GM08714 (cell line): ENCODE results near the gene TANC1.

Source experiments
- H3K4me3 ChIP-seq: fragments of 200-500 bp; sonication (Bioruptor generic); 2 replicates; pipeline ENCODE4 v1.5.1; 2014; ENCODE audit warnings: mild to moderate bottlenecking, low read length, inconsistent platforms
- ZNF274 ChIP-seq: IDR thresholded peaks from 2 replicates; pipeline ENCODE4 v1.6.1; 2012; ENCODE audit warnings: mild to moderate bottlenecking, low read depth, low read length

The TANC1 gene

DNA sequence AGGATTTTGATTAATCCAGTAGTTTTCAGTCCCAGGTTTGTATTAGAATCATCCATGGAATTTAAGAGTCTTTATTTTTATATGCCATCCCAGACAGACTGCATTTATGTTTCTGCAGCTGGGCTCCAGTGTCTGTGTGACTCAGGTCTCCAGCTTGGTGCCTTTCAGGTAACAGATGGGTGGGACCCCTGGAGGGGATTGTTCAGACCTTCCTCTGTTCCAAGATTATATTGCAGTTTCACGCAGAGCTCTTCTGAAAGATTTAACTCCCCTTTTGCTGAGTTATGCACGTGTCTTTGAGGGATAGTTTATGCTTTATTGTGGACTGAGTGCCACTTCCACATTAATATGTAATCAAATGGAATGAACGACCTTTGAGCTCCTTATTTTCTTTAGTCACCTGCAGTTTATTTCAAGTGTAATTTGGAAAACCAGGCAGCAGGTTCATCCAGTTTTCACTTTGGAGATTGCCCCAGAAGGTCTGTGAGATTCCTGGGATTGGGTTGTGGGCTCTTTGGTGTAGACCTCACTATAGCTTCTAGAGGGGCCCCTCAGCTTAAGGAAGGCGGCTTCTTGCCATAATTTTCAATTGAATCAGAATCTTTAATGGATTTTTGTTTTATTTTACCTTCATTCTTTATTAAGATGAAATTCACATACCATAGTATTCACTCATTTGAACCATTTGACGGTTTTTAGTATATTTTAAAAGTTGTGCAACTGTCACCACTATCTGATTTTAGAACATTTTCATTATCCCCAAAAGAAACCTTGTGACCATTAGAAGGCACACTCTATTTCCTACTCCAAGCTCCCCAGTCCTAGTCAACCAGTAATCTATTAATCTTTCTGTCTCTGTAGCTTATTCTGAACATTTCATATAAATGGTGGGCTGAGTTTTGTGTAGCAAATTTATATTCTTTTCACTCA is 183.0 kb downstream of the TANC1 start:
- TF ChIP-seq ZNF274 = no peak
- no peak overlapping the region for H3K4me3 ChIP-seq

DNA sequence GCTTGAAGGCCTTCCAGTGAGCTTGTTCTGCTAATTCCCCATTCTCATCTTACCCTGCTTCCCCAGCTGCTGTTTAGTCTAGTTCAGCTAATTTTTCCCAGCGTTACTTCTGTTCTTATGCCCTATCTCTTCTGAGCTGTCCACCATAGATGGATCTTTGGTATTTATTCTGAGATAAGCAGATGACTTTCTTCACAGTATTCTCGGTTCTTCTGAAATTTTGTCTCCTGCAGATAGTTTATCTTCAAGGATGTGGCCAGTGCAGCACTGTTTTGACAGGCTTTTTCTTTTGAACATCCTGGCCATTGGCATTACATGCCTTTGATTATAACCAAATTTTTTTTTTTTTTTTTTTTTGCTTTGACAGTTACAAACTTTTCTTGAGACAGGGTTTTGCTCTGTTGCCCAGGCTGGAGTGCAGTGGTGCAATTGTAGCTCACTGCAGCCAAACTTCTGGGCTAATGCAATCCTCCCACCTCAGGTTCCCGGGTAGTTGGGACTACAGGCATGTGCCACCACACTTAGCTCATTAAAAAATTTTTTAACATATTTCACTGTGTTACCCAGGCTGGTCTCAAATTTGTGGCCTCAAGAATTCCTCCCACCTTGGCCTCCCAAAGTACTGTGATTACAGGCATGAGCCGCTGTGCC is 183.8 kb downstream of the TANC1 start:
- TF ChIP-seq ZNF274 = no peak
- H3K4me3 ChIP-seq = no peak overlapping the region

DNA sequence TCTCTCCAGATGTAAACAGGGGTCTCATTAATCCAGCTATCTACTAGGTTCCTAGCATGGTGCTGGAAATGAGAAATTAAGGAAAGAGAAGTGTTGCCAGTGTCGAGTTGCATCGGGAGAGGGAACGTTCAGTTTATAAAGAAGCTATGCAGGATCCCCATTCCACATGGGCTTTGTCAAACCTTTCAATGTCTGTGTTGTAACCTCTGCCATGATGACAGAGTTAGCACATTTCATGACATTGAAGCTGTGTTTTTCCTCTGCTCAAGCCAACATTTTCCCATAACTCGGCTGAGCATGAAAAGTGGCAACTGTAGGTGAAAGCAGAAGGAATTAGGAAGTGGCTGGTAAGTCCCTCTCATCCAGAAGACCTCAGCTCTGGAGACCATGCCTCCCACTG is 184.6 kb downstream of the TANC1 start:
- no peak overlapping the region for H3K4me3 ChIP-seq

DNA sequence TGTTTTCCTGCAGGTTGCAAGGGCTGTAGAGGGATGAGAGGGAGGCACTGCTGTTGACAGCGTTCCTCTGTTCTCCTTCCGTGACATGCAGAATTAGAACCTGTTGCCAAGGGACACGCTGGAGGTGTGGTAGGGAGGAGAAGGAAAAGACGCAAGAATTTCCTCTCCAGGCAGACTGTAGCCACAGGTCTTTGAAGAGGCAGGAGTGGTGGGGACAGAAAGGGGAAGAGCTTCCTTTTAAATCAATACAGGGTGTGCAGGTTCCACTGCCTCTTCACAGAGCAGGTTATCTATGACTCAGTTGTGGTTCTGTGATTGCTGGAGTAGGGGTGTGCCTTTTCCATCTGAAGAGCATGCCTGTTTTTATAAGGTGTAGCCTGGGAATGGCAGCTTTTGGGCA is 185.0 kb downstream of the TANC1 start:
- no peak overlapping the region for H3K4me3 ChIP-seq
- TF ChIP-seq ZNF274 = no peak

More for the DNA sequence above, 184.6 kb downstream of the TANC1 start:
- no peak for TF ChIP-seq ZNF274

DNA sequence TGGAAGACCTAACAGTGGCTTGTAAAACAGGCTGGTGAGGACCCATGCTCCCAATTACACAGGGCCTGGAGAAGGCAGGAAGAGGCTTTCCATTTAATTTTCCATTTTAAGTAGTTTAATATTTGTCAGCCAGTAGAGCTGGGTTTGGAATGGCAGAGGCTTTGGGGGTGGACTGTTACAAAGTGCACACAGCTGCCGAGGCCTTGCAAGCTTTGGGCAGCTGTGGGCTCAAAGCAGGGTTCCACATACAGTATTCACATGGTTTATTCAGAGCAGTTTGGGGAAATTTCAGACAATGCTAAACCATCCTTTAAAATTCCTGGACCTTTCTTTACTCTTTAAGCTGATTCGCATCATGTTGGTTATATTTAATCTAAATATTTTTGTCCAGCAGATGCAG is 185.5 kb downstream of the TANC1 start:
- no peak overlapping the region for H3K4me3 ChIP-seq
- no peak for TF ChIP-seq ZNF274

DNA sequence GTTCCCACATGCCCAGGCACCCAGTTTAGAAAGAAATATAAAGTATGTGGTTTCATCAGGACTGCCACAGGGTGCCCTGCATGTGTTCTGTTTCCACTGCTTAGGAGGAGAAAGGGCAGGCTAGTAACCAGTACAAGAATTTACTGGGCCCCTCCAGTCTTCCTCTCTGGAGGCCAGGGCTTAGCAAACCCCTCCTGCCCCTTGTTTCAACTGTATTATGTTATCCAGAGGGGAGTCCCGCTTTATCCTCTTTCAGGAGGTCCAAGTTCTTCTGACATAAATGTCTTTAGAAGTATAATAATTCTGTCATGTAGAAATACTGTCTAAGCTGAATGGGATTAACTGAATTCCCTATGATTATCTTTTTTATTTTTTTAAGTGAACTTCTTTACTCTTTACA is 185.9 kb downstream of the TANC1 start:
- no peak for TF ChIP-seq ZNF274
- no peak overlapping the region for H3K4me3 ChIP-seq

DNA sequence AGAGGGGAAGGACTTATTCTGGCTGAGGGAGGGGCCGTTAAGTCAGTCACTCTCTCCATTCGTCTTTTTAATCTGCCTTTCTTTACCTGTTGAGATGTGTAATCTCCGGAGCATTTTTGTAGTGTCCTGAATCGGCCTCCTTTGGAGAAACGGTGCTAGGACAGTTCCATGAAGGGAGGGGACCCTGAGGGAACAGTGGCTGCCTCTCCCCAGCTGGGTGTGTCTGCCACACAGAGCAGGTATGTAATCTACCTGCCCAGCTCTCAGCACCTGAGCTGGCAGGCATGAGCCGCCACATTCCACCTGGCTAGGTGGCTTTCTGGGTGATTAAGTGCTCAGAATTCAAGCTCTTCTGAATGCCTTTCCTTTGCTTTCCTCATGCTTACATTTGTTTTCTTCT is 186.9 kb downstream of the TANC1 start:
- no peak overlapping the region for H3K4me3 ChIP-seq
- no peak for TF ChIP-seq ZNF274

DNA sequence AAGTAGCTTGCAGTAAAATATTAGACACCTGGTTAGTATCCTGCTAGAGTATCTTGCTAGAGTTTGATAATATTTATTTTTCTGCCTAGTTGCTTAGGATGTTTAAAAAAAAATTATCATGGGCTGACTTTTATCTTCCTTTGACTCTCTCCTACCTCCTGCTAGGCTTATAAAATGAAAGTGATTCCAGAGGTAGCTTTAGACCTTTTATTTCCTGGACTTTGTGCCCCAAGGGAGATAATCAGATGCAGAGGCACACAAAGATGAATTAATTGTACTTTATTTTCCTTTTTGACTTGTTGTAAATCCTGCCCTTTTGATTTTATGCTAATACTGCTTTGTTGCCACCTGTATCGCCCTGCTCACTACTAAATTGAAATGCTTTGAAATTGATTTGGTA is 187.4 kb downstream of the TANC1 start:
- H3K4me3 ChIP-seq = no peak overlapping the region
- TF ChIP-seq ZNF274 = no peak

DNA sequence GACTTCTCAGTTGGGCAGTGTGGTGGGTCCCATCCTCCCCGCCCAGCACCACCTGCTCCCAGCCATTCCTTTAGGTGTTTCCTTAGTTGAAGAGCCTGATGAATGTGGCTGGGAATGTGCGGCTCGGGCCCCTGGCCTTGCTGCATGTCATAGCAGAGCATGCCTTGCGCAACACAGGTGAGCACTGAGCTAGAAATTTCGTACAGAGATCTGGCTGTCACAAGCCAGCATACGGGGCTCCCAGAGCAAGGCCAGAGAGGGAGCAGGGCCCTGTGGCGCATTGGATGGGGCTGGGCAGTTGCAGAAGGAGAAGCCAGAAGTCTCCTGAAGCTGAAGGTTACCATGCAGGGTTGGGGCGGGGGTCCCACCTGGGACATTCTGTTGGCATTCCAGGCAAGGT is 188.4 kb downstream of the TANC1 start:
- H3K4me3 ChIP-seq = no peak overlapping the region
- no peak for TF ChIP-seq ZNF274

DNA sequence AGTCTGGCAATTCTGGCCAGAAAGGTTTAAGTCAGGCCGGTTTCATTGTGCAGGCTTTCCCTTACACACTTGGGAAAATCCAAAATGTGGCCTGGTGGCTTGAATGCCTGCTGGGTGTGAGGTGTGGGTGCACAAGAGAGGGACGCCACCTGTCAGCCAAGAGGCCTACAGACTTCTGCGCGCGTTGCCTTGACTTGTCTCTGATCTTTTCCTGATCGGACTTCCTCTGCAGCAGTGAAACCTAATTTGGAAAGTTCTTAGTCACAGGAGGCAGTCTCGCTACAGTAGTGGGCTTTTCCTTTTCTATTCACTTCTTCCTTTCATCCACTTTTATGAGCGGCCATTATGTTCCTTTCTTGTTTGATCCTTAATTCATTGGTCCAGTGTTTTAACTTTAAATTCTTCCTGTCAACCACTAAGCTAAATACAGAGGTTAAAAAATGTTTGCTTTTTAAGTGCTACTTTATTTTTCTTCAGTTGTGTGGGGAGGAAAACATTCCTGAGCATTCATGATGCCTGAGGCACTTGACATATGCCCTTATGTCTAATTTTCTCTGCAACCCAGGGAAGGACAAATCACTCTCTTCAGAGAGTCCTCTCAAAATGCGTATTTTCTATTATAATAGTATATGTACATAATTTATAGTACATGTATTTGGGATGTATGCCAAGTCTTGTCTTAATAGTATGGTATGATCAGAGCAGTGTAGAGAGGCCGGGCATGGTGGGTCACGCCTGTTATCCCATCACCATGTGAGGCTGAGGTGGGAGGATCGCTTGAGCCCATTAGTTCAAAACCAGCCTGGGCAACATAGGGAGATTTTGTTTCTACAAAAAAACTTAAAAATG is 189.1 kb downstream of the TANC1 start:
- no peak overlapping the region for H3K4me3 ChIP-seq
- no peak for TF ChIP-seq ZNF274

DNA sequence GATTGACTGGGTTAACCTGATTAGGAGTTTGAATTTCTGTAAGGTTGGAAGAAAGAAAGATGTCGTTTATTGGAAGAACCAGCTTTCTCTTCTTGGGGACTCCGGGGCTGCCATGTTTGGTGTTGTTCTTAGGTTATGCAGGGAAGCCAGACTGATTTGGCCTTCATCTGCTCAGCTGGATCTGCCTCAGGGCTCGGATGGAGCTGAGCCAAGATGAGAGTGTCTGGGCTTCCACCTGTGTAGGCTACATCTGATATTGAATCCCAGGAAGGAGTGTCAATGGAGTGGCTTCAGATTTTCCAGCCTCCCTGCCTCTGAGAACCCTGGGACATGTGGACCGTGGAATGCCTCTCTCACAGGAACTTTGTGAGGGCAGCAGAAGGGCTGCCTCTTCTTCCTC is 192.0 kb downstream of the TANC1 start:
- no peak for TF ChIP-seq ZNF274
- no peak overlapping the region for H3K4me3 ChIP-seq

DNA sequence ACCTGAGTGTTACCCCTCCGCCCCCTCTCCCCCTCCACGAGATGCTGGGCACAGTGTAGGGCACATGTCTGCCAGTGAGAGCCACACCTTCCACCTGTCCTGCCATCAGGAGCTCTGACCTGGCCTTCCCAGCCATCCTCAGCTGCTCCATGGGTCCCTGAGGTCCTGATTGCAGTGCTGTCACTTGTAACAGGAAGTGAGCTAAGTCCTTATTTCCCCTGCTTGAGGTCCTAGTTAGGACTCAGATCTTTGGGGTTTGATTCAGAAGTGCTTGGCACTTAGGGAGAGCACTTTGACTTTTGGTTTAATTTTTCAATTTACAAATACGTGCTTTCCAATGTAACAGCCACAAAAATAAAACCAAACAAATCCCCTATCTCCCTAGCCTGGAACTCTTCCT is 192.5 kb downstream of the TANC1 start:
- TF ChIP-seq ZNF274 = no peak
- no peak overlapping the region for H3K4me3 ChIP-seq

DNA sequence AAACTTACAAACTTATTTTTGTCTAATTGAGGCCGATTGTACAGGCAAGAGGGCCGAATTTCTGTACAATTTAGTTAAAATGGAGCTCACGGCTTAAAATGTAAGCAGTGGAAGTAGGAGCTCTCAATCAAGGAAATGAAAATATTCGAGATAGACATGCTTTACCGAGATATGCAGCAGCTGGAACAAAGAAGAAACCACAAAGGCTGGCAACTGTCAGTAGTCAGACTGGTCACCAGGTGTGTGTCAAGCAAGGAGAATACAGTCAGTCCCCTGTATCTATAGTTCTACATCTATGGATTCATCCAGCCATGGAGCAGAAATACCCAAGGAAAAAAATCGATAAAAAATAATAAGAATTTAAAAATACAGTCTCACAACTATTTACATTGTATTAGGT is 195.5 kb downstream of the TANC1 start:
- H3K4me3 ChIP-seq = no peak overlapping the region
- TF ChIP-seq ZNF274 = no peak

DNA sequence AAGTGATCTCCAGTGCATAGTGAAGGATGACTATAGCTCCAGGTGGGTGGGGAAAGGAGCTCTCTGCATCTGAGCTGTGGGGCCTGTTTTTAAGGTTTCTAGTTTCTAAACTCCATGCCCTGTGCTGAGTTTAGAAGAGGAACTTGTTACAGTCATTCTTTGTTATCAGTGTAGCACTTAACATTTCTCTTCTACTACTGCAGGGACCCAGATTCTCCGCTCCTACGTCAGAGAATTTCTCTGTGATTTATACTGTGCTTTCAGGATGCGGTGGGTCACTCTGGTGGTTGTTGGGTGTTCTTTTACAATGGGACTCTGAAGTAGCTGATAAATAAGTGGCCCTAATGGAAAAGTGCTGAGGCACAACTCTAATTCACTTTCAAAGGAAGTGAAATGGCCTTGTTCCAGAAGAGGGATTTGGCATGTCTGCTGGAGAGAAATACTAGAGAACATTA is 196.0 kb downstream of the TANC1 start:
- no peak for TF ChIP-seq ZNF274
- H3K4me3 ChIP-seq = no peak overlapping the region
